ENCODE results near the gene KLHL25. TPM values are rescaled to one million over a fixed set of nuclear protein-coding genes. Genes with fewer than 3 reads are reported as not detected.

KLHL25 gene
- total and polyA plus RNA-seq, 2 of the 8 experiments (the other 6 are each of a cell fraction or from before 2014, with no cell fraction given): 16.5 to 22.0 TPM

DNA sequence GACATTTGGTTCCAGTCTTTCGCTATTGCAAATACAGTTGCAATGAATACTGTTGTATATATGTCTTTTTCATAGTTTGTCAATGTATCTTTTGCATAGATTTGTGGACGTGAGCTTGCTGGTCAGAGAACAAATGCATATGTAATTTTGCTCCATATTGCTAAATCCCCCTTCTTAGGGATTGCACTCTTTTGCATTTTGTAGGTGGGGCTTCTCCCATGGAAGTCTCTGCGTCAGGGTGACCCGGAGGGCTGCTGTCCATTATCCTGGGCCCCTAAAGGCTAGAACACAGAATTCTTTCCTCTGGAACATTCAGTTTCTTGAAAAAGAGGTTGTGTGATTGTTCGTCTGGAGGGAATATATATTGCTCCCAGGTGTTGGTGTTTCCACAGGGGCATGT lies 25.2 kb upstream of the KLHL25 start (continued):
- TF ChIP-seq SIN3A (conservative IDR thresholded peaks at IDR 0.05 in 1 of 2, IDR thresholded peaks at IDR 0.05 in 1 of 2; ENCODE audit: low read depth in 1 of 2, low read length in 2 of 2) (no peak), TEAD4 (IDR thresholded peaks at IDR 0.05; ENCODE audit: low read depth, low read length) (no peak), EZH2 (IDR thresholded peaks at IDR 0.05; ENCODE audit: low read depth, low read length, severe bottlenecking) (no peak), SRF (IDR thresholded peaks at IDR 0.05; ENCODE audit: low read depth, low read length) (no peak)
- TF ChIP-seq, protein P1, sequence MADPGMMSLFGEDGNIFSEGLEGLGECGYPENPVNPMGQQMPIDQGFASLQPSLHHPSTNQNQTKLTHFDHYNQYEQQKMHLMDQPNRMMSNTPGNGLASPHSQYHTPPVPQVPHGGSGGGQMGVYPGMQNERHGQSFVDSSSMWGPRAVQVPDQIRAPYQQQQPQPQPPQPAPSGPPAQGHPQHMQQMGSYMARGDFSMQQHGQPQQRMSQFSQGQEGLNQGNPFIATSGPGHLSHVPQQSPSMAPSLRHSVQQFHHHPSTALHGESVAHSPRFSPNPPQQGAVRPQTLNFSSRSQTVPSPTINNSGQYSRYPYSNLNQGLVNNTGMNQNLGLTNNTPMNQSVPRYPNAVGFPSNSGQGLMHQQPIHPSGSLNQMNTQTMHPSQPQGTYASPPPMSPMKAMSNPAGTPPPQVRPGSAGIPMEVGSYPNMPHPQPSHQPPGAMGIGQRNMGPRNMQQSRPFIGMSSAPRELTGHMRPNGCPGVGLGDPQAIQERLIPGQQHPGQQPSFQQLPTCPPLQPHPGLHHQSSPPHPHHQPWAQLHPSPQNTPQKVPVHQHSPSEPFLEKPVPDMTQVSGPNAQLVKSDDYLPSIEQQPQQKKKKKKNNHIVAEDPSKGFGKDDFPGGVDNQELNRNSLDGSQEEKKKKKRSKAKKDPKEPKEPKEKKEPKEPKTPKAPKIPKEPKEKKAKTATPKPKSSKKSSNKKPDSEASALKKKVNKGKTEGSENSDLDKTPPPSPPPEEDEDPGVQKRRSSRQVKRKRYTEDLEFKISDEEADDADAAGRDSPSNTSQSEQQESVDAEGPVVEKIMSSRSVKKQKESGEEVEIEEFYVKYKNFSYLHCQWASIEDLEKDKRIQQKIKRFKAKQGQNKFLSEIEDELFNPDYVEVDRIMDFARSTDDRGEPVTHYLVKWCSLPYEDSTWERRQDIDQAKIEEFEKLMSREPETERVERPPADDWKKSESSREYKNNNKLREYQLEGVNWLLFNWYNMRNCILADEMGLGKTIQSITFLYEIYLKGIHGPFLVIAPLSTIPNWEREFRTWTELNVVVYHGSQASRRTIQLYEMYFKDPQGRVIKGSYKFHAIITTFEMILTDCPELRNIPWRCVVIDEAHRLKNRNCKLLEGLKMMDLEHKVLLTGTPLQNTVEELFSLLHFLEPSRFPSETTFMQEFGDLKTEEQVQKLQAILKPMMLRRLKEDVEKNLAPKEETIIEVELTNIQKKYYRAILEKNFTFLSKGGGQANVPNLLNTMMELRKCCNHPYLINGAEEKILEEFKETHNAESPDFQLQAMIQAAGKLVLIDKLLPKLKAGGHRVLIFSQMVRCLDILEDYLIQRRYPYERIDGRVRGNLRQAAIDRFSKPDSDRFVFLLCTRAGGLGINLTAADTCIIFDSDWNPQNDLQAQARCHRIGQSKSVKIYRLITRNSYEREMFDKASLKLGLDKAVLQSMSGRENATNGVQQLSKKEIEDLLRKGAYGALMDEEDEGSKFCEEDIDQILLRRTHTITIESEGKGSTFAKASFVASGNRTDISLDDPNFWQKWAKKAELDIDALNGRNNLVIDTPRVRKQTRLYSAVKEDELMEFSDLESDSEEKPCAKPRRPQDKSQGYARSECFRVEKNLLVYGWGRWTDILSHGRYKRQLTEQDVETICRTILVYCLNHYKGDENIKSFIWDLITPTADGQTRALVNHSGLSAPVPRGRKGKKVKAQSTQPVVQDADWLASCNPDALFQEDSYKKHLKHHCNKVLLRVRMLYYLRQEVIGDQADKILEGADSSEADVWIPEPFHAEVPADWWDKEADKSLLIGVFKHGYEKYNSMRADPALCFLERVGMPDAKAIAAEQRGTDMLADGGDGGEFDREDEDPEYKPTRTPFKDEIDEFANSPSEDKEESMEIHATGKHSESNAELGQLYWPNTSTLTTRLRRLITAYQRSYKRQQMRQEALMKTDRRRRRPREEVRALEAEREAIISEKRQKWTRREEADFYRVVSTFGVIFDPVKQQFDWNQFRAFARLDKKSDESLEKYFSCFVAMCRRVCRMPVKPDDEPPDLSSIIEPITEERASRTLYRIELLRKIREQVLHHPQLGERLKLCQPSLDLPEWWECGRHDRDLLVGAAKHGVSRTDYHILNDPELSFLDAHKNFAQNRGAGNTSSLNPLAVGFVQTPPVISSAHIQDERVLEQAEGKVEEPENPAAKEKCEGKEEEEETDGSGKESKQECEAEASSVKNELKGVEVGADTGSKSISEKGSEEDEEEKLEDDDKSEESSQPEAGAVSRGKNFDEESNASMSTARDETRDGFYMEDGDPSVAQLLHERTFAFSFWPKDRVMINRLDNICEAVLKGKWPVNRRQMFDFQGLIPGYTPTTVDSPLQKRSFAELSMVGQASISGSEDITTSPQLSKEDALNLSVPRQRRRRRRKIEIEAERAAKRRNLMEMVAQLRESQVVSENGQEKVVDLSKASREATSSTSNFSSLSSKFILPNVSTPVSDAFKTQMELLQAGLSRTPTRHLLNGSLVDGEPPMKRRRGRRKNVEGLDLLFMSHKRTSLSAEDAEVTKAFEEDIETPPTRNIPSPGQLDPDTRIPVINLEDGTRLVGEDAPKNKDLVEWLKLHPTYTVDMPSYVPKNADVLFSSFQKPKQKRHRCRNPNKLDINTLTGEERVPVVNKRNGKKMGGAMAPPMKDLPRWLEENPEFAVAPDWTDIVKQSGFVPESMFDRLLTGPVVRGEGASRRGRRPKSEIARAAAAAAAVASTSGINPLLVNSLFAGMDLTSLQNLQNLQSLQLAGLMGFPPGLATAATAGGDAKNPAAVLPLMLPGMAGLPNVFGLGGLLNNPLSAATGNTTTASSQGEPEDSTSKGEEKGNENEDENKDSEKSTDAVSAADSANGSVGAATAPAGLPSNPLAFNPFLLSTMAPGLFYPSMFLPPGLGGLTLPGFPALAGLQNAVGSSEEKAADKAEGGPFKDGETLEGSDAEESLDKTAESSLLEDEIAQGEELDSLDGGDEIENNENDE (IDR thresholded peaks at IDR 0.05; ENCODE audit: insufficient replicate concordance, low read length): no peak
